ENCODE measurements around the gene CLRN1.

The CLRN1 gene

GRCh38 chr3:150913133-150913922, 59.2 kb downstream of the CLRN1 start:
- Histone ChIP-seq H3K27ac (no peak overlapping the region), H3K4me3 (ENCODE audit: low read depth, low read length) (no peak overlapping the region), H3K27me3 (ENCODE audit: insufficient read depth, low read depth, severe bottlenecking) (peaks cover 78% of the 10 kb centered on the region), H3K9me3 (ENCODE audit: severe bottlenecking) (no peaks in the 10 kb centered on the region), H3K36me3 (no peaks in the 10 kb centered on the region)
- no peak for TF ChIP-seq CTCF (IDR thresholded peaks at IDR 0.05; ENCODE audit: low read depth, low read length)
- DNase-seq, result no peak

- no peak overlapping the region for H3K4me3 ChIP-seq (ENCODE audit: low read depth, low read length)
- no peaks in the 10 kb centered on the region for H3K36me3 ChIP-seq
- no peak overlapping the region for H3K27ac ChIP-seq
- peaks cover 78% of the 10 kb centered on the region for H3K27me3 ChIP-seq (ENCODE audit: insufficient read depth, low read depth, severe bottlenecking)
- no peak for TF ChIP-seq CTCF (IDR thresholded peaks at IDR 0.05; ENCODE audit: low read depth, low read length)
- DNase-seq, result no peak
- peaks cover 3% of the 10 kb centered on the region for H3K9me3 ChIP-seq (ENCODE audit: severe bottlenecking)
Measured at GRCh38 chr3:150912501-150912900, 60.0 kb downstream of the CLRN1 start.

- no peak for DNase-seq
- Histone ChIP-seq H3K27me3 (ENCODE audit: insufficient read depth, low read depth, severe bottlenecking) (peaks cover 78% of the 10 kb centered on the region), H3K9me3 (ENCODE audit: severe bottlenecking) (peaks cover 6% of the 10 kb centered on the region), H3K4me3 (ENCODE audit: low read depth, low read length) (no peak overlapping the region), H3K36me3 (no peaks in the 10 kb centered on the region), H3K27ac (no peak overlapping the region)
- TF ChIP-seq CTCF (IDR thresholded peaks at IDR 0.05; ENCODE audit: low read depth, low read length), result no peak
Measured at GRCh38 chr3:150911771-150912170, 60.8 kb downstream of the CLRN1 start.

- H3K4me3 ChIP-seq (ENCODE audit: low read depth, low read length), result no peak overlapping the region
- peaks cover 93% of the 10 kb centered on the region for H3K27me3 ChIP-seq (ENCODE audit: insufficient read depth, low read depth, severe bottlenecking)
- DNase-seq, result no peak
- peaks cover 6% of the 10 kb centered on the region for H3K9me3 ChIP-seq (ENCODE audit: severe bottlenecking)
- no peak for TF ChIP-seq CTCF (IDR thresholded peaks at IDR 0.05; ENCODE audit: low read depth, low read length)
- H3K36me3 ChIP-seq, result no peaks in the 10 kb centered on the region
- no peak overlapping the region for H3K27ac ChIP-seq
Measured at GRCh38 chr3:150906461-150906860, 66.1 kb downstream of the CLRN1 start.

- peaks cover 6% of the 10 kb centered on the region for H3K9me3 ChIP-seq (ENCODE audit: severe bottlenecking)
- H3K27me3 ChIP-seq (ENCODE audit: insufficient read depth, low read depth, severe bottlenecking), result peaks cover 91% of the 10 kb centered on the region
- no peak for DNase-seq
- H3K36me3 ChIP-seq, result no peaks in the 10 kb centered on the region
- no peak overlapping the region for H3K27ac ChIP-seq
- no peak for TF ChIP-seq CTCF (IDR thresholded peaks at IDR 0.05; ENCODE audit: low read depth, low read length)
- H3K4me3 ChIP-seq (ENCODE audit: low read depth, low read length), result no peak overlapping the region
Measured at GRCh38 chr3:150905746-150906145, 66.8 kb downstream of the CLRN1 start.

- peaks cover 6% of the 10 kb centered on the region for H3K9me3 ChIP-seq (ENCODE audit: severe bottlenecking)
- H3K27me3 ChIP-seq (ENCODE audit: insufficient read depth, low read depth, severe bottlenecking), result peaks cover 90% of the 10 kb centered on the region
- H3K36me3 ChIP-seq, result no peaks in the 10 kb centered on the region
- no peak within 1 kb of the TSS for H3K4me3 ChIP-seq (ENCODE audit: low read depth, low read length)
- TF ChIP-seq CTCF (IDR thresholded peaks at IDR 0.05; ENCODE audit: low read depth, low read length), result no peak
- DNase-seq, result no peak
- no peak within 1 kb of the TSS for H3K27ac ChIP-seq
Measured at GRCh38 chr3:150905339-150905738, 67.2 kb downstream of the CLRN1 start, which contains the start of gene MINDY4B. Gene MINDY4B, minus strand, starts transcription at chr3:150905439. Its CDS starts 0 bp downstream, at chr3:150905439.
